Measurements from ENCODE around the gene VDAC2. TPM values are rescaled to one million over a fixed set of nuclear protein-coding genes. Genes with fewer than 3 reads are reported as not detected.

Gene VDAC2
- total RNA-seq, 4 donors from 2014 or later: 121 to 145 (median 140) TPM

DNA sequence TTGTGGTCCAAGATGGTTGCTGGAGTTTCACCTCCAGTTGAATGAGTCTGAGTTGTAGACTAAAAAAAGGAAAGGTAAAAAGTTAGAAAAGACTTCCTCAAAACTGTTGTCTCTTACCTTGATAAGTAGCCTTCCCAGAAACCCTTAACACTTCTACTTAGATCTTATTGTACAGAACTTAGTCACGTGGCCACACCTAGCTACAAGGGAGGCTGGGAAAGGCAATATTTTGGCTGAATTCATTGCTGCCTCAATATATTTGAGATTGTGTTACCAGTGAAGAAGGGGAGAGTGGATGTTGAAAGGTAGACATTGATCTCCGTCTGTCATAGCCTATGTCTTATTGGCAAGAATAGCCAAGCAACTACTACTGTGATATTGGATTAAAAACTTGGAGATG lies 35.5 kb upstream of the VDAC2 start:
- no peak overlapping the region for H3K4me3 ChIP-seq (ENCODE audit: low read depth, poor library complexity, severe bottlenecking)
- intact Hi-C loops (cut with DNase I; ENCODE audit: low total_unique reads): no loop called here
- no peak for TF ChIP-seq POLR2A (IDR thresholded peaks at IDR 0.05)
- TF ChIP-seq, protein P1, sequence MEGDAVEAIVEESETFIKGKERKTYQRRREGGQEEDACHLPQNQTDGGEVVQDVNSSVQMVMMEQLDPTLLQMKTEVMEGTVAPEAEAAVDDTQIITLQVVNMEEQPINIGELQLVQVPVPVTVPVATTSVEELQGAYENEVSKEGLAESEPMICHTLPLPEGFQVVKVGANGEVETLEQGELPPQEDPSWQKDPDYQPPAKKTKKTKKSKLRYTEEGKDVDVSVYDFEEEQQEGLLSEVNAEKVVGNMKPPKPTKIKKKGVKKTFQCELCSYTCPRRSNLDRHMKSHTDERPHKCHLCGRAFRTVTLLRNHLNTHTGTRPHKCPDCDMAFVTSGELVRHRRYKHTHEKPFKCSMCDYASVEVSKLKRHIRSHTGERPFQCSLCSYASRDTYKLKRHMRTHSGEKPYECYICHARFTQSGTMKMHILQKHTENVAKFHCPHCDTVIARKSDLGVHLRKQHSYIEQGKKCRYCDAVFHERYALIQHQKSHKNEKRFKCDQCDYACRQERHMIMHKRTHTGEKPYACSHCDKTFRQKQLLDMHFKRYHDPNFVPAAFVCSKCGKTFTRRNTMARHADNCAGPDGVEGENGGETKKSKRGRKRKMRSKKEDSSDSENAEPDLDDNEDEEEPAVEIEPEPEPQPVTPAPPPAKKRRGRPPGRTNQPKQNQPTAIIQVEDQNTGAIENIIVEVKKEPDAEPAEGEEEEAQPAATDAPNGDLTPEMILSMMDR (IDR thresholded peaks at IDR 0.05): no peak
- 95 to 98% methylated on average over 2 of the region's 2 CpGs for WGBS, 2 donors
- DNase-seq (ENCODE audit: low spot score in 2 of 2): no peak

GRCh38 chr10:75176046-75176445 lies 34.5 kb upstream of the VDAC2 start:
- DNase-seq (ENCODE audit: low spot score in 2 of 2): peak in 1 of 2 donors; percentile 21
- 93 to 94% methylated on average over 6 of the region's 6 CpGs for WGBS, 2 donors
- intact Hi-C loops (cut with DNase I; ENCODE audit: low total_unique reads): no loop called here
- TF ChIP-seq, protein P1 (IDR thresholded peaks at IDR 0.05): no peak
- TF ChIP-seq POLR2A (IDR thresholded peaks at IDR 0.05): no peak
- no peak overlapping the region for H3K4me3 ChIP-seq (ENCODE audit: low read depth, poor library complexity, severe bottlenecking)

GRCh38 chr10:75176736-75177135 lies 33.9 kb upstream of the VDAC2 start:
- intact Hi-C loops (cut with DNase I; ENCODE audit: low total_unique reads): no loop called here
- H3K4me3 ChIP-seq (ENCODE audit: low read depth, poor library complexity, severe bottlenecking): no peak overlapping the region
- DNase-seq (ENCODE audit: low spot score in 2 of 2): no peak
- TF ChIP-seq, protein P1 (IDR thresholded peaks at IDR 0.05): no peak
- no peak for TF ChIP-seq POLR2A (IDR thresholded peaks at IDR 0.05)
- 96 to 100% methylated on average over 1 of the region's 1 CpG for WGBS, 2 donors

GRCh38 chr10:75179657-75180177 lies 30.9 kb upstream of the VDAC2 start:
- 95 to 97% methylated on average over 1 of the region's 1 CpG for WGBS, 2 donors

DNA sequence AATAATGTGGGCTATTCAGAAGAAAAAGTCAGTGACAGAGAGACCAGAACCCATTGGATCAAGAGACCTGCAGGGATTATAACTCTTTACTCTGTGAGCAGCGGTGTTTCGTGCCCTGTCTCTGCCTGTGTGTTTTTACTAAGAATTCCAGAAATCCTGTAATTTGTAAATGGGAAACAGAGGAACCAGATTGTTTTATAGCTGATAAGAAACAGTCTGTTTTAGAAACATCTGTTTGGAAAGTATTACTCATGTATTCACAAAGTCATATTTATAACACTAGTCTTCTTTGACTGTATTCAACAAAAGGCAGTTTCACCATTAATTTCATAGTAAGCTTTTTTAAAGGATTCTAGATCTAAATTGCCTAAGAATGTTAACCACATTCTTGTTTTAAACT lies 30.0 kb upstream of the VDAC2 start:
- no peak for DNase-seq (ENCODE audit: low spot score in 2 of 2)
- intact Hi-C loops (cut with DNase I; ENCODE audit: low total_unique reads): no loop called here
- no peak for TF ChIP-seq POLR2A (IDR thresholded peaks at IDR 0.05)
- TF ChIP-seq, protein P1 (IDR thresholded peaks at IDR 0.05): no peak
- WGBS, 2 donors: 60 to 68% methylated on average over 2 of the region's 2 CpGs
- no peak overlapping the region for H3K4me3 ChIP-seq (ENCODE audit: low read depth, poor library complexity, severe bottlenecking)

More at GRCh38 chr10:75179657-75180177, 30.9 kb upstream of the VDAC2 start:
- H3K4me3 ChIP-seq (ENCODE audit: low read depth, poor library complexity, severe bottlenecking): no peak overlapping the region
- intact Hi-C loops (cut with DNase I; ENCODE audit: low total_unique reads): no loop called here
- TF ChIP-seq POLR2A (IDR thresholded peaks at IDR 0.05): no peak
- TF ChIP-seq, protein P1 (IDR thresholded peaks at IDR 0.05): no peak
- no peak for DNase-seq (ENCODE audit: low spot score in 2 of 2)

DNA sequence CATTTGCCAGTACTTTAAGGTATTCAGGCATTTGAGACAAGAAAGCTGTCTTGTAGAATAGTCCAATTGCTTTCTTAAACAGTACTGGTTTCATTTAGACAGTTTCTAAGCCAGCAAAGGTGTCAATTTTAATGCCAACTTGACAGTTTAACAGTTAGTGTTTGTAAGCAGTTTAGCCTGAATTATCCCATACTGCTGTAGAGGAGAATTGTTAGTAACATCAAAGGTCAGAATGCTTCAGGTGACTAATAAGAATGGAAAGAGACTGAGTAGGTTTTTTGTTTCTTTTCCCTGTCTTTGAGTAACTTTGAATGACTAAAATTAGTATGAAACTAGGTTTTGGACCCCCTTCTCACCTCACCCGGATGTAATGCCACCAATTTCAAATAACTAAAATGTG lies 29.5 kb upstream of the VDAC2 start:
- no peak for DNase-seq (ENCODE audit: low spot score in 2 of 2)
- no peak for TF ChIP-seq POLR2A (IDR thresholded peaks at IDR 0.05)
- no peak overlapping the region for H3K4me3 ChIP-seq (ENCODE audit: low read depth, poor library complexity, severe bottlenecking)
- intact Hi-C loops (cut with DNase I; ENCODE audit: low total_unique reads): no loop called here
- WGBS, 2 donors: 91 to 93% methylated on average over 1 of the region's 1 CpG
